NCI-H1417 (cell line): Measurements from ENCODE around the gene PAIP2B.
"Not testable (repeated sequence)": the region's sequence is repeated elsewhere in the genome, so short reads cannot be mapped to it uniquely, and the experiment has no call there.

Experiments used
- DNase-seq, 3 experiments: peaks; one replicate each; lab custom pipeline; 2025; lab: John Stamatoyannopoulos, UW

The PAIP2B gene, protein sequence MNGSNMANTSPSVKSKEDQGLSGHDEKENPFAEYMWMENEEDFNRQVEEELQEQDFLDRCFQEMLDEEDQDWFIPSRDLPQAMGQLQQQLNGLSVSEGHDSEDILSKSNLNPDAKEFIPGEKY

DNA sequence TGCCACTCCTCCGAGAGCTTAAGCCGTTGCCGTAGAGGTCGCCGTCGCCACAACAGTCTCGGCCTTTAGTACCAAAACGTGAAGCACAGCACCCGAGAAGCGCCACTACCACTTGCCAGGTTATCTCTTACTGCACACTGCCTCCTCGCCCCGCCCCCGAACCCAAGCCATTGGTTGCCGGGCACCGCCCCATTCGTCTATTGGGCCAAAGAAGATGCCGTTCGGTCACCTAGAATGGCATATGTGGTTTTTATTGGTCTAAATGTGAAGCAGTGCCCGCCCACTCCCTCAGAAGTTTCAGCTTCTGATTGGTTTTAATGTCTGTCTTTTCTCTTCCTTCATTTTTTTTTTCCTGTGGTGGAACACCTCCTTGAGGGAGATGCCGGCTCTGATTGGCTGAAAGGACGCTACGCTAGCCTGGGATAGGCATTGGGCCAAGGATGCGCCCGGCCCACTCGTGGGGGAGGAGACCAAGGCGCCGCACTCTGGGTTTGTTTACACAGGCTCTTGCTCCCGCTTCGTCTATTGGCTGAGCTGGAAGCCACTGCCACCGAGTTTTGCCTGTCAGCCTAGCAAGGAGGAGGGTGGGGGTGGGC is at the start of gene PAIP2B:
TSS of gene PAIP2B (minus strand) at position 139 of the 596 bp plus-strand sequence. CDS start 24,514 bp downstream, outside the sequence.
- peak; percentile 99 to 100 (median 100) for DNase-seq

DNA sequence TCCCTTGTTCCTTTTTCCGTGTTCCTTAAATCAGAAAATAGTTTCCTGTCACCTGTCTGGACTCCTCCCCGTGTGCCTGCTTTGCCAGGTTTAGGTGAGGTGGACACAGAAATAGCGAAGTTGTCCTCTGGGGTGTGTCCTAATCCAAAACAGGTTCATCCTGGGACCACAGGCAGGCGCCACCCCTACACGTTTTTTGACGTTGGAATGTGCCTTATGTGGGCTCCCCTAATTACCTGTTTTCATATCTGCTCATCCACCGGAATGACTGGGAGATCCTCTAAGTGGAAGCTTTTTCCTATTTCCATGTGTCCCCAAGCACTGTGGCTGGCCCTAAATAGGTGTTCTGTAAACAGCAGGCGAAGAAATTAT is 49.0 kb upstream of the PAIP2B start:
- DNase-seq = no peak

DNA sequence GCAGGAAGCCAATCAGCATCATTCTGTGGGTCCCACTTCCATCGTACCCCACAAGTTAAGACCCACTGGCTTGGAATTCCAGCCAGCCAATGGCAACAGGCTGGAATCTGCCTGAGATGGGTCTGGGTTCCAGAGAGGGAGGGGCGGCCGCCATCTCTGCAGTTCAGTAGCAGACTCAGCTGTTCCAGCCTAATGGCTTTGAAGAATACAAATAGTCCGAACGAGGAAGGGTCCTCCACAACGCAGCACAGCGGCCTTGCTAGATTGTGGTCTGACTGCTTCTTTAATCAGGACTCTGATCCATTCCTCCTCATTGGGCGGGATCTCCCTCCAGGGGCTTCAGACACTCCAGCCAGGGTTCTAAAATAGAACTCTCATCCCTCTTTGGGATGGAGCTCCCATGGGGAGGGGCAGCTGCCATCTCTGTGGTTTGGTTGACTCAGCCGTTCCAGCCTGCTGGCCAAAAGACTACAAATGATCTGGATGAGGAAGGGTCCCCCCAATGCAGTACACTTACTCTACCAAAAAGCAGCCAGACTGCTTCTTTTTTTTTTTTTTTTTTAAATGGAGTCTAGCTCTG is 42.7 kb upstream of the PAIP2B start:
- no peak for DNase-seq

DNA sequence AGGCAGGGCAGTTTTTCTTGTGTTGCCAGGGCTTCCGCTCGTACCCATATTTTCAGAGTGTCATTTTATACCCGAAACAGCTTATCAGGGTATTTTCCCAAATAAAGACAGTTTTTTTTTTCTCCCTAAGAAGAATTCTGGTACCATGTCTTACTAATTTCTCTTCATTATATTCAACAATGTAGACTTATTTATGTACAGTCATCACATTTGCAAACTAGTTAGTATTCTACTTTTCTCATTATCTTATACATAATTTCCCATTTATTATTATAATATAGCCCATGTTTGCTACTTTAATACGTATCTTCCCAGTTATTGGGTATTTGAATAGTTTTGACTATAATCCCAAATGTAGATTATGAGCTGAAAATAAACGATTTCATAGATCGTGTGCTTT is 36.5 kb upstream of the PAIP2B start:
- DNase-seq = no peak

DNA sequence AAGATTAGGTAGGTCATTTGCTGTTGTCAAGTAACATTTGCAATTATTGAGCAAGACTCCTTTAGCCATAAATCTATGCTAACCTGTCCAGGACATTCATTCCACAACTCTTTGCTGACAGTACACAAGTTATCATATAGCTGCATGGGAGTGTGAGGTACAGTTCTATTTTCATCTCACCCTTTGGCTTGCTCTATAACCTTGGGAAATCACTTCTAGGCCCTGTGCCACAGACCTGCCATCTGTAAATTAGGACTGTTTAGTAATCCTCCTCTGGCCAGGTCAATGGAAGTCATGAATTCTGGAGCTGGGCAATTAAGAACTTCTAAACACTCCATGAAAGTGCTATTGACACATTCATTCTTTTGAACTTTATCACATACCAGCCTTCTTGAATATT is 34.6 kb upstream of the PAIP2B start:
- no peak for DNase-seq

DNA sequence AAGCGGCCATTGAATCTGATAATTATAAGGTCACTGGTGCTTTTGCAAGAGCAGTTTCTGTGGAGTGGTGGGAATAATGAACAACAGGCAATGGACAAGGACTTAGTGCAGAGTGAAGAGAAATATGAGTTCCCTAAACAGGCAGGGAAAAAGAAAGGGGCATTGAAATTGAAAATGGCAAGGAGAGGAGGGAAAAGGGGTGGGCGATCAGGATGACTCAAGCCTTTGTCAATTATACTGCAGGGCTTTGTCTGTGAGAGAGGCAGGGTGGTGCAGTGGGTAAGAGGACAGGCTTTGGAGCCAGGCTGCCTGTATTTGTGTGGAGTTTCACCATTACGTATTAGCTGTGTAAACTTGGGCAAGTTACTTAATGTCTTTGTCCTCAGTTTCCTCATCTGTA is 29.5 kb upstream of the PAIP2B start:
- no peak for DNase-seq

DNA sequence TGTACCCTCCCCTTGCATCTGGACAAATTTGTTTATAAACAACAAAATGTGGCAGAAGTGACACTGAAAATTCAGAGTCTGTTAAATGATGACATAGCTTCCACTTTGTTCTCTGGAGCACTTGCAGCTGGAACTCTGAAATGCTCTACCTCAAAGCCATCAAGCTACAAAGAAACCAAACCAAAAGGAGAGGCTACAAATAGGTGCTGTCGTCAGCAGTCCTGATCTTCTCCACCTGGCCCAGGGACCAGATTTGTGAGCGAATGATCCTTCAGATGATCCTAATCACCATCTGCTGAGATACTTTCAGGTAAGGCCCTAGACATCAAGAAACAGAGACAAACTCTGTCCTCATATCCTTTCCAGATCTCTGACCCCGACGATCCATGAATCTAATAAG is 27.9 kb upstream of the PAIP2B start:
- DNase-seq = no peak

DNA sequence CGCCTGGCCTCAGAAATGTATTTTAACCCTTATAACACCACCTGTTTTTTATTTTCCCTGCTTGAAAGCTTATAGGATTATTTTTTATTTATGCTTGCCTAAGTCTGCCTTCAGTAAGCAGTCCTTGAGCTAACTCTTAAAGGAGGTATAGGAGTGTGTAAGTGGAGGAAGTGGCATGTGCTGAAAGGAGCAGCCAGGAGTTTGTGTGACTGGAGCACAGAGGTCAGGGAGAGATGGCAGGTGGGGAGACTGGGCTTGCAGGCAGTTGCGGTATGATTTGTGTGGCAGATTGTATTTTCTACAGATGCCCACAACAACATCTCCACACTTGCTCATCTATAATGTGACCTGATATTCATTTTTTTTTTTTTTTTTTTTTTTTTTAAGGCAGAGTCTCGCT is 27.2 kb upstream of the PAIP2B start:
- DNase-seq = no peak

DNA sequence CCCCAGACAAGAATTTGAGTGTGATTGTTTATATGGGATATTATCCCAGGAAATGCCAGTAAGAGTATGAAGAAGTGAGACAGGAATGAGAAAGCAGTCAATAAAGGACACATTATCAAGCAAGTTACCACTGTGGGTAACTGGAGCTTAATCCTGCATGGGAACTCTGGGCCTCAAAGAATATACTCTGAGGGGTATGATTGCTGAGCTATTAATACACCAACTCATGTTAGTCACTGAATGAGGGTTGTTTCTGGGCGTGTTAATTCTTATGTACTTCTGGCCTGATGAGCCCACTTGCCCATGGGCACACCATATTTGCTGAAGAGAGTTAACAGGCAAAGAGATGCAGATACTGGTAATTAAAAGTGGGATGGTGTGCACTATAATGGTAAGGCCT is 26.6 kb upstream of the PAIP2B start:
- no peak for DNase-seq

DNA sequence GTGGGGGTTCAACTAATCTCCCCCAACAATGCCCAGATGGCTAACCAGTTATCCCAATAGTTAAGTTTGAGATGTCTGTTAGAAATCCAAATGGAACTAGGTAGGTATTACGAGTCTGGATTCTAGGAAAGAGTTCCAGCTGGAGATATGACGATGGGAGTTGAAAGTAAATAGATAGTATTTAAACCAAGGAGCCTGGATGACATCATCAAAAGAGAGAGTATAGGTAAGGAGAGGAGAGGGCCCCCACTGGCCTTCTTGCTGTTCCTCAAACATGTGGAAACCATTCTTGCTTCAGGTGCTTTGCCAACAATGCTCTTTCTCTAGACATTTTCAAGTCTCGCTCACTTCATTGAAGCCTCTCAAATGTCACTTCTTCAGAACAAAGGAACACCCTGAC is 26.0 kb upstream of the PAIP2B start:
- no peak for DNase-seq

DNA sequence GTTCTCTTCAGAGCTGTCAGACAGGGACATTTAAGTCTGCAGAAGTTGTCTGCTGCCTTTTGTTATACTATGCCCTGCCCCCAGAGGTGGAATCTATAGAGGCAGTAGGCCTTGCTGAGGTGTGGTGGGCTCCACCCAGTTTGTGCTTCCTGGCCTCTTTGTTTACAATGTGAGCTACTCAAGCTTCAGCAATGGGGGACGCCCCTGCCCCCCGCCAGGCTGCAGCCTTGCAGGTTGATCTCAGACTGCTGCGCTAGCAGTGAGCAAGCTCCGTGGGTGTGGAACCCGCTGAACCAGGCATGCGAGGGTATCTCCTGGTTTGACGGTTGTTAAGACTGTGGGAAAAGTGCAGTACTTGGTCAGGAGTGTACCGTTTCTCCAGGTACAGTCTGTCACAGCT is 24.0 kb upstream of the PAIP2B start:
- DNase-seq = no peak

DNA sequence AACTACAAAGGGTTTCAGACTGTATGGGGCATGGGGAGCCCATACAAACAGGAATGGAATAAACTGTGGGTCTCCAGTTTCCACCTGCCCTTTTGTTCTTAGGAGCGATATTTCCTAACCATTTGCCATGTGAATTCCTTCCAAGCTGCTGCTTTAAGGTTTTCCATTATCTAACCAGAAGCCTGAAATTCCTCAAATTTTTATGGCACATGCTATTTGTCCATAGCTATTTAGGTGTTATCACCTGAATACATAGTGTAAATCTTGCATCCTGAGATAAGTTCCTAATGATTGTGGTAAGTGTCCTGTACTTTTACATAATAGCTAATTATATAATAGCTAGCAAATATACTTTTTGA is 17.4 kb upstream of the PAIP2B start:
- DNase-seq = no peak

DNA sequence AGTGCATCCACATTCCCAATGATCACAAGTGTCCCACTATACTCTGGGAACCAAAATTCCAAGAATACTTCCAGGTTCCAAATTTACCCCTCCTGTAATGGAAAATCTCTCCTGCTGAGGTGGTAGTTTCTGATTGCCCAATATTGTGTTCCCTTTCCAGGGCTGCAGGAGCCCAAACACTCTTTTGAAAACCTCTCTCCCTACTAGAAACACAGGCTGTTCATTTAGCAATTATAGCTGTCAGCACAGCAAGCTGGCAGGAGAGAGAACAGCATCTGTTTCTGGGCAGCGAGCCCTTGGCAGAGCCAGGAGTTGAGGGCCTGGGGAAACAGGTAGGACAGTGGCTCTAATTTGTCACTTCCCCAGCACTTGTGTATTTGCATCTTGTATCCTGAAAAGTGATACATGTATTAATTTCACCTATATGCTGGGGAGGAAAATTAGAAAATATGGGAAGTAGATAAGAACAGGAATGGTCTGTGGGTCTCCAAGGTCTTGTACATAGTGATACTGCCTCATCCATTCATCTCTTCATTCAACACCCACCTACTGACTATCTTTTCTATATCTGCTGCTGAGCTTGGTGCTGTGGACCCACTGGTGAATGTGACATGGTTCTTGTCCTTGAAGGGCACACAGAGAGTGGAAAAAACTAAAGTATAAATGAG is 16.9 kb upstream of the PAIP2B start:
- DNase-seq = peak in 1 of 3 experiments; percentile 34

DNA sequence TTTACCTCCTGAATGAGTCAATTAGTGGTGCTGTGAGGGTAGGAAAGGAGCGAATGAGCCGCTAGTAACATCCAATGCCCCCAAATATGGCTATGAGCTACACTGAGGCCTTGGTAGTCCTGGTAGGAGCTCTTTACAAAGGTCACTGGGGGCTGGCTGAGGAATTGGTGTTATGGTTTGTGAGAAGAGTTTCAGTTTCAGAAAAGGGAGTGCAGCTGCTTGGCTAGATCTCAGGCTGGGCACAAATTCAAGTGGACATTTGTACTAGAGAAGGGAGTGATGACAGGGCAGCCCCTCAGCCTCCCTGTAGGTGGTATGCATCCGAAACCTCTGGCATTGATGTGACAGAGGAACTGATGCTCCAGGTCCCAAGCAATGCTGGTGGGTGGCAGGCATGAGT is 13.9 kb upstream of the PAIP2B start:
- DNase-seq = no peak

DNA sequence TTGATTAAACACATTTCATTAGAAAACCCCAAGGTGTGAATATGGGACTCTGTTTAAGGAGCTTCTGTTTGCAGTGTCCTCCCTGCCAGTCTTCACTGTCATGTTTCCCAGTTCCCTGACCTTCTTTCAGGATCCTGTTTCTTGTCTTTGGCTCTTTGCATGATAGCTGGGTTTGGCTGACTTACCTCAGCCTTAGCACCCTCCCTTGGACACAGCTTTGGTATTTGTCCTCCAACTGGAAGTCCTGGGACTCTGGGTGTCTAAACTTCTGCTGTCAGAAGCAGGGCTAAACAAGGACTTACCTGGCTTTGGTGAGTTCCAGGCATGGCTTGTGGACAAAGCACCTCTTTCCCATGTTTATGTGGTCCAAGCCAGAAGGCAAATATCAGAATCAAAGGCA is 11.2 kb upstream of the PAIP2B start:
- DNase-seq = no peak

DNA sequence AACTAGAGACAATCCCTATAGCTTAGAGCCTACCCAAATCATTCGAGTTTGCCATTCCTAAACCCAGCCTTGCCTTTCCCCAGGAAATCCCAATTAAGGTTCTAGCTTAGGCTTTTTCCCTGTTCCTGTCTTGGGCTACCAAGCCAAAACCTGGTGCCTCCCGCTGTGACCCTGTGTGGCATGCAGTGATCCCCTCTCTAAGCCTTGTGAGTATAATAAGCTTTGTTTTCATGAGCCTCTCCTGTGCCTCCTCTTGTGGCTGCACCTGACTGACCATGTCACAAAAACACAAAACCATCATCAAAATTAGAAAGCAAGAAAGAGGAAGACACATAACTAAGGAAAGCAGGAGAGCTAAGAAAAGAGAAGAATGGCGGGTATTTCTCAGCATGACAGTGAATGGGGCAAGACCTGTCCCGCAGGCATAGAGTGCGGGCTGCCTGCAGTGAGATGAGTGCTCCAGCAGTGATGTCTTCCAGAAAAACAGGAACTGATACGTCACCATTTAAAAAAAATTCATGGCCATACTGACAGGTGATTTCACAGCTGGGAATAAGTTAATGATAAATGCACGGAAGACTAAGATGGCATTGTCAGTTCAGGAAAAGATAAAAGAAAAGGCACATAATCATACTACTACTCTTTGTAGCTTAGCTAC is 9.2 kb upstream of the PAIP2B start:
- peak in 1 of 3 experiments; percentile 31 for DNase-seq

DNA sequence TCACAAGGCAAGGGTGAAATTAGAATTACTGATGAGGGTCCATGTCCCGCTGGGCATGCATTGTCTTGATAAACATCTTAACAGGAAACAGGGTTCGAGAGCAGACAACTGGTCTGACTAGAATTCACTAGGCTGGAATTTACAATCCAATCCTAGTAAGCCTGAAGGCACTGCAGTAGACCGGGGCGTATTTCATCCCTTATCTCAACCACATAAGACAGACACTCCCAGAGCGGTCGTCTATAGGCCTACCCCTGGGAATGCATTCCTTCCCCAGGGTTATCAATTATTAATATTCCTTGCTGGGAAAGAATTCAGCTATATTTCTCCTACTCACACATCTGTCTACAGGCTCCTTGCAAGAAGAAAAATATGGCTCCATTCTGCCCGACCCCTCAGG is 6.2 kb upstream of the PAIP2B start:
- DNase-seq = not testable (repeated sequence)

DNA sequence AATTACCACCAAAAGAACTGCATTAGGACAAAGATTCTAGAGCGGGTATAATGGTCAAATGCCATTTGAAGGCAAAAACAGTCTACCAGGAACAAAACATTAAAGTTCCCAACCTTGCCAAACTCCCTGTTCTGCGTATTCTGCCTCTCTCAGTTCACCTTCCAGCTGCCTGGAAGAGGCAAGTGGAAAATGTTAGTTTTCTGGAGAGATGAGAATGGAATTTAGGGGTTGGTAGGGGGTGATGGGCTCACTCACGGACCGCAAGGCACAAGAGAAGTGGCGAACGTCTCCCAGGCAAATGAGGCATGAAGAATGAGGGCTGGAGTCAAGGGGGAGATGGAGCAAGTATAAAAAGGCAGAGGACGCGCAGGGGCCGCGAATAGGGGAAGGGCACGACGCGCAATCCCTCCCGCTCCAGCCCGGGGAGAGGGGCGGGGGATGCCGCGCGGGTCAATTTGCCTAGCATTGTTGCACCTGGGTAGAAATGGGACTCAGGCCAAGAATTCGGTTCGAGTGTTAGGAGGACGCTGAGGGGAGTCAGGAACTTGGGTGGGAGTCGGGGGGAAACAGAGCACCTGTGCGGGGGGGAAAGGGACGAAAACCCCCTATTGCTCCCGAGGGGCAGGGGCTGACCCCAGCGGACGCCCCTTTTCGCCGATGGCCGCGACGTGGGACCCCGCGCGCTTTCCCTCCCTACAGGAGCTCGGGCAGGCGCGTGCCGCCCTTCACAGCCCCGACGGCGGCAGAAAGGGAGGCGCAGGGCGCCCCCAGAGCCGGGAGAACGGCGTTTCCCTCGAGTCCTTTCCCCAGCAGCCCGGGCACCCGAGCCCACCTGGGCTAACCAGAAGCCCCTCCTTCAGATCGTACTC is 573 bp downstream of the PAIP2B start:
- peak; percentile 65 to 93 (median 88) for DNase-seq

DNA sequence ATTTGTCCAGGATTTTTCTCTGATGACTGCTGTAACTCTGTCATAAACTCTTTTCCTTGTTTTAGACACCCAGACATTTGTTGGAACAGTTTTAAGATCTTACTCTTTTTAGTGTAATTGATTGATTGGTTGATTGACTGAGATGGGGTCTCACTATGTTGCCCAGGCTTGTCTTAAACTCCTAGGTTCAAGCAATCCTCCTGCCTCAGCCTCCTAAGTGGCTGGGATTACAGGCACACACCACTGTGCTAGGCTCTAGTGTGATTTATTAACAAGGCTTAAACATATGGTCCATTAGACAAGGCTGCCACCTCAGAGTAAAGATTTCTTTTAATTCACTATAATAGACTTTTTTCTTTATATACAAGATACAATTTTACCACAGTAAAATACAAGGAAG is 2.0 kb downstream of the PAIP2B start:
- DNase-seq = no peak

DNA sequence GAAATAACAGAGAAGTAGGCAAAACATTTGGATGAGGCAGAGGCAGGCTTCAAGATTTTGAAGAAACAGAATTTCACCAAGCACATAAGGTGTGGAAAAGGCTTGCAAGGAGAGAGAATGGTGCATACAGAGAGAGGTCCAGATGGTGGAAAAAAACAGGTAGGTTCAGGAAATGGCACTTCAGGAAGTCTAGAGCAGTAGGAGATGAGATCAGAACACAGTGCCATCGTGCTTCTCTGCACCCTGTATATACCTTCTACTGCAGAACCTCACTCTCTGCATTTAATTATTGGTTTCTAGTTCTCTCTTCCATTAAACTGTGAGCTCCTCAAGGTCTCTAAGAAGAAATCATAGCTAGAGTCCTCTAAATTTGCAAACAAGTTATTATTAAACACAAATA is 2.4 kb downstream of the PAIP2B start:
- peak in 1 of 3 experiments; percentile 3 for DNase-seq

DNA sequence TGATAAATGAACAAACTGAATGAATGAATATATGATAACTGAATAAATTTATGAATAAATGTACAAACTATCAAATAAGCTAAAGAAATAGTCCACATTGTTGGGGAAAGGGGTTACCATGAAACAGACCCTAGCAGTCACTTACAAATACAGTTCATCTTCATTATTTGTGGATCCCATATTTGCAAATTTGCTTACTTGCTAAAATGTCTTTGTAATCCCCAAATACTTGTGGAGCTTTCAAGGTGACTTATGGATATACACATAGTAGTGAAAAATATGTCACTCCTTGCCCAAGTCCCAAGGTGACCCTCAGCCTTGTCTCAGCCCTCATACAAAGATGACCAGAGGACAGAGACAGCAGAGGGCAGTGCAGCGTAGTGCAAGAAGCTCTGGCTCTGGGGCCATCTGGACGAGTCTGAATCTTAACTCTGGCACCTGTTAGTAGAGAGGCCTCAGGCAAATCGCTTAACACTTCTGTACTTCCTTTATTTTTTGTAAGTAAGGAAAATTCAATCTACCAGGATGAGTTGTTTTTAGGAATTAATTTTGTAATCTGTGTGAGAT is 3.1 kb downstream of the PAIP2B start:
- peak; percentile 4 to 82 (median 20) for DNase-seq

DNA sequence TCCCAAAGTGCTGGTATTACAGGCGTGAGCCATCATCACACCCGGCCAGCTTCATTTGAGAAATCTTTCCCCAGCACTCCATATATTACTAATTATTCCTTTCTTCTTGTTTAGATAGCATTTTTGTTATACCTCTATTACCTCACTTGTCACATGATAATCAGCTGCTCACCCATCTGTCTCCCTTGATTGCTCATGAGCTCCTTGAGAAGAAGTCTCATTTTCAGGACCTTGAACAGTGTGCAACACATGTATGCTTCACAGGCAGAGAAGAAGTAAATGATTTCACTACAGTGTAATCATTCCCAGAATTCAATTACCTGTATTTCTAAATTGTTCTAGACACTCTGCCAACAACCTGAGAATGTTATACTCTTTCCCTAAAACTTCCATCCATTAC is 6.2 kb downstream of the PAIP2B start:
- no peak for DNase-seq
